ENCODE measurements around the gene TRIM71.
"Not testable (repeated sequence)": the region's sequence is repeated elsewhere in the genome, so short reads cannot be mapped to it uniquely, and the experiment has no call there.

TRIM71 gene

DNA sequence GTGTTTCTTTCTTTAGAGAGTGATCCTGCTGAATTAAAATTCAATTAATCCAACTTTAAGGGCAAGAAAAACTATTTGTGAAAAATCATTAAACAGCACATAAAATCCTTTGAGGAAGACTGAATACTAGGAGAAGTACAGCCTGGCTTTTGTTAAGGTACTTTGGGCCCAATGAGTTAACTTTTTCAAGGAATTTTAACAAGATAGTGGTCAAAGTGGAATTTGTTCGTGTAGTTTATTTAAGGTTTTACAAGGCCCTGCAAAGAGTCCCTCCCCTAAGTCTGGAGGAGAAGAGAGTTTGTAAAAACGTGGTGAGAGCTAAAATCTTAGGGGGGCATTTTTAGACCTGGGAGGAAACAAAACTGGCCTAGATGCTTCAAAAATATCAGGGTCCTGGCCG, 26.0 kb upstream of the TRIM71 start:
- H3K4me3 ChIP-seq (ENCODE audit: control insufficient read depth, low read depth, low read length): no peak overlapping the region
- TF ChIP-seq, protein P1, sequence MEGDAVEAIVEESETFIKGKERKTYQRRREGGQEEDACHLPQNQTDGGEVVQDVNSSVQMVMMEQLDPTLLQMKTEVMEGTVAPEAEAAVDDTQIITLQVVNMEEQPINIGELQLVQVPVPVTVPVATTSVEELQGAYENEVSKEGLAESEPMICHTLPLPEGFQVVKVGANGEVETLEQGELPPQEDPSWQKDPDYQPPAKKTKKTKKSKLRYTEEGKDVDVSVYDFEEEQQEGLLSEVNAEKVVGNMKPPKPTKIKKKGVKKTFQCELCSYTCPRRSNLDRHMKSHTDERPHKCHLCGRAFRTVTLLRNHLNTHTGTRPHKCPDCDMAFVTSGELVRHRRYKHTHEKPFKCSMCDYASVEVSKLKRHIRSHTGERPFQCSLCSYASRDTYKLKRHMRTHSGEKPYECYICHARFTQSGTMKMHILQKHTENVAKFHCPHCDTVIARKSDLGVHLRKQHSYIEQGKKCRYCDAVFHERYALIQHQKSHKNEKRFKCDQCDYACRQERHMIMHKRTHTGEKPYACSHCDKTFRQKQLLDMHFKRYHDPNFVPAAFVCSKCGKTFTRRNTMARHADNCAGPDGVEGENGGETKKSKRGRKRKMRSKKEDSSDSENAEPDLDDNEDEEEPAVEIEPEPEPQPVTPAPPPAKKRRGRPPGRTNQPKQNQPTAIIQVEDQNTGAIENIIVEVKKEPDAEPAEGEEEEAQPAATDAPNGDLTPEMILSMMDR (conservative IDR thresholded peaks at IDR 0.05; ENCODE audit: control insufficient read depth, insufficient read depth, low read depth, low read length): no peak
- DNase-seq (ENCODE audit: low read depth): no peak

DNA sequence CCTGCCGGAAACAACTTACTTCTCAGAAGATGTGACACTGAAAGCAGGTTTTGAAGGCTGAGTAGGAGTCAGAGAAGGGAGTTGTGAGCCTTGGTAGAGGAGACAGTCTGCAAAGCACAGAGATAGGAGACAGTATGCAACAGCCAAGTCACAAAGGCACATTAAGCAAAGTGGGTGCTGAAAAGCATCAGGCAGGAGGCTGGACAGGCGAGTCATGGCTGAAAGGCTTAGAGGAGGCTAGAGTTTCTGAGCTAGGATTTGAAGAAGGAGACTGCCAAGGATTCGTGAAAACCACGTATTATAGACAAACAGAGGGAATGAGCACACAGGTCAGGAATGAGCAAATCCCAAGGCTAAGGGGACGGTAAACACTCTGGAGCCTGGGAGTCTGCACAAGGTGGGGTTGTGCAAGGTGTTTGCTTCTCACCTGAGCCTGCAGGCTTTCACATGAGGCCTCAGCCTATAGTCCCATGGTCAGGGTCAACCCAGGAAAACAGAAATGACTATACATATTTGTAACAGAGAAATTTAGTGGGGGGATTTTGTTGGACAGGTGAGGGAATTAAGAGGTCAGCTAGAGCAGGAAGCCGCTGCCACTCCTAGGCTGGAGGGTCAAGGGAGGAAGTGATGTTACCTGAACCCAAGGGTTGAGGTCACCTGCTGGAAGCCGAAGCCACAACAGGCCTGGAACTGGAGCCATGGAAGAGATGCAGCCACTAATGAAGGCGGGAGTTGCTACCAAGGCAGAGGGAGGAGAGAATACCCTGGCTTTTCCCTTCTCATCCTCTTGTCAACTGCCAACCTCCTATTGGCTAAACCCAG, 23.1 kb upstream of the TRIM71 start:
- H3K4me3 ChIP-seq (ENCODE audit: control insufficient read depth, low read depth, low read length): no peak overlapping the region
- peak; percentile 7 for DNase-seq (ENCODE audit: low read depth)
- TF ChIP-seq, protein P1 (conservative IDR thresholded peaks at IDR 0.05; ENCODE audit: control insufficient read depth, insufficient read depth, low read depth, low read length): no peak

DNA sequence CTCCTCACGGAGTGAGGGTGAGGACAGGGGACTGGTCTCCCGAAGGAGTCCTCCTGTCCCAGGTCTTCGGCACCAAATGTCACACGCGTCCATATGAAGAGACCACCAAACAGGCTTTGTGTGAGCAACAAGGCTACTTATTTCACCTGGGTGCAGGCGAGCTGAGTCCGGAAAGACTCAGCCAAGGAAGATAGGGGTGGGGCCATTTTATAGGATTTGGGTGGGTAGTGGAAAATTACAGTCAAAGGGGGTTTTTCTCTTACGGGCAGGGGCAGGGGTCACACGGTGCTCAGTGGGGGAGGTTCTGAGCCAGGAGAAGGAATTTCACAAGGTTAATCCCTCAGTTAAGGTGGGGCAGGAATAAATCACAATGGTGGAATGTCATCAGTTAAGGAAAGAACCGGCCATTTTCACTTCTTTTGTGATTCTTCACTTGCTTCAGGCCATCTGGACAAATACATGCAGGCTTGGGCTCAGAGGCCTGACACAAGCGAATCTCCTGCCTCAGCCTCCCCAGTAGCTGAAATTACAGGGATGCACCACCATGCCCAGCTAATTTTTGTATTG, 21.3 kb upstream of the TRIM71 start:
- DNase-seq (ENCODE audit: low read depth); H3K4me3 ChIP-seq (ENCODE audit: control insufficient read depth, low read depth, low read length): not testable (repeated sequence)

DNA sequence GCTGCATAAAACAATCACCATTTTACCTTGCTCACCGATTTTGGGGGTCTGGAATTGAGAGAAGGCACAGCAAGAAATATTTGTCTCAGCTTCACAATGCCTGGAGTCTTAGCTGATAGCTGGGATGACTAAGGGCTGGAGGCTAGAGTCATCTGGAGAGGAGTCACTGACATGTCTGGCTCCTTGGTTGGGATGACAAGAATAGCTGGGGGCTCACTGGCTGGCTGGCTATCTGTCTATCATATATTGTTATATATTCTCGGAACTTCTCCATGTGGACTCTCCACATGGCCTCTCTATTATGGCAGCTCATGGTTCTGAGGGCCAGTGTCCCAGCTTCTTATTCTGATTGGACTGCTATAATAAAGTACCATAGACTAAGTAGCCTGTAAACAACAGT, 20.0 kb upstream of the TRIM71 start:
- TF ChIP-seq, protein P1 (conservative IDR thresholded peaks at IDR 0.05; ENCODE audit: control insufficient read depth, insufficient read depth, low read depth, low read length): no peak
- H3K4me3 ChIP-seq (ENCODE audit: control insufficient read depth, low read depth, low read length): no peak overlapping the region
- DNase-seq (ENCODE audit: low read depth): no peak

DNA sequence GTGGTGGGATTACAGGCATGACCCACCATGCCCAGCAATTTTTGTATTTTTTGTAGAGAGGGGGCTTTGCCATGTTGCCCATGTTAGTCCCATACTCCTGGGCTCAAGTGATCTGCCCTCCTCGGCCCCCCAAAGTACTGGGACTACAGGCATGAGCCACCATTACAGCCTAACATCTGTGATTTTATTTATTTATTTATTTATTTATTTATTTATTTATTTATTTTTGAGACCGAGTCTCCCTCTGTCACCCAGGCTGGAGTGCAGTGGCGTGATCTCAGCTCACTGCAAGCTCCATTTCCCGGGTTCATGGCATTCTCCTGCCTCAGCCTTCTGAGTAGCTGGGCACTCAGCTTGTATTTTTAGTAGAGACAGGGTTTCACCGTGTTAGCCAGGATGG, 16.4 kb upstream of the TRIM71 start:
- DNase-seq (ENCODE audit: low read depth); H3K4me3 ChIP-seq (ENCODE audit: control insufficient read depth, low read depth, low read length): not testable (repeated sequence)

DNA sequence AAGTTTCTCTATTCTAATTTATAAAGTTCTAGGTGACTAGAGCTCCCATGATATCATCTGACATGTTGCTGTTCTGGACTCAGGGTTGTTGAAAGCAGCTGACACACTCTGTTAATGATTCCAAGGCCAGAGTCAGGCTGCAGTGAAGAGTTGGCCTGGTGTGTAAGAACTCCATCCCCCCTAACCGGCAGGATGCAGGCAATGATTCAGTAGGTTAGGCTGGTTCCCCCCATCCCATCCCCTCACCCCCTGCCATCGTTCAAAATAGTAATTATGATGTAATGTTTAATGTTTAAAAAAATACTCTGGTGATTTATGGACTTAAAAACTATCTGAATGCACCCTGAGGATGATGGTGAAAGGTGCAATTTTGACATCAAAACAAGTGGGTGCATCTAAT, 4.6 kb upstream of the TRIM71 start:
- no peak overlapping the region for H3K4me3 ChIP-seq (ENCODE audit: control insufficient read depth, low read depth, low read length)
- TF ChIP-seq, protein P1 (conservative IDR thresholded peaks at IDR 0.05; ENCODE audit: control insufficient read depth, insufficient read depth, low read depth, low read length): no peak
- DNase-seq (ENCODE audit: low read depth): no peak

GRCh38 chr3:32814361-32814760, 3.4 kb upstream of the TRIM71 start:
- TF ChIP-seq, protein P1 (conservative IDR thresholded peaks at IDR 0.05; ENCODE audit: control insufficient read depth, insufficient read depth, low read depth, low read length): no peak
- no peak for DNase-seq (ENCODE audit: low read depth)
- H3K4me3 ChIP-seq (ENCODE audit: control insufficient read depth, low read depth, low read length): no peak overlapping the region
